Body of pancreas (tissue), 4 donors: ENCODE measurements around the gene MST1.

ENCODE experiments used
- POLR2A ChIP-seq, 3 donors: fragments of 450-650 bp; IDR thresholded peaks; one replicate each; pipeline ENCODE4 v1.6.1; 2016; ENCODE audit warnings: antibody characterized with exemption in 3 of 3, mild to moderate bottlenecking in 2 of 3
- TF ChIP-seq, protein P1 (sequence below), 7 experiments: fragments of 450-650 bp in 4 of 7; fragments of 200-600 bp in 3 of 7; sonication (generic) in 3 of 7; IDR thresholded peaks; one replicate each; pipeline ENCODE4 v1.5.1; 2016 to 2019; ENCODE audit warnings: antibody characterized with exemption in 7 of 7

DNA sequence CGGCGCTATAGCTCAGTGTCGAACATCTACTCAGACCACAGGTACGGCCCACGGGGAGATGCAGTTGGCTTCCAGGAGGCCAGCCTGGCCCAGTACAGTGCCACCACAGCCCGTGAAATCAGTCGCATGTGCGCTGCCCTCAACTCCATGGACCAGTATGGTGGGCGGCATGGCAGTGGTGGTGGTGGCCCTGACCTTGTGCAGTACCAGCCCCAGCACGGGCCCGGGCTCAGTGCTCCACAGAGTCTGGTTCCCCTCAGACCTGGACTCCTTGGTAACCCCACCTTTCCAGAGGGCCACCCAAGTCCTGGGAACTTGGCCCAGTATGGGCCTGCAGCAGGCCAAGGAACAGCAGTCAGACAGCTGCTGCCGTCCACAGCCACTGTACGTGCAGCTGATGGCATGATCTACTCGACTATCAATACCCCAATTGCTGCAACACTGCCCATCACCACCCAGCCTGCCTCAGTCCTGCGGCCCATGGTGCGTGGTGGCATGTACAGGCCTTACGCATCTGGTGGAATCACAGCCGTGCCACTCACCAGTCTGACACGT is 33.5 kb downstream of the MST1 start:
- TF ChIP-seq, protein P1, sequence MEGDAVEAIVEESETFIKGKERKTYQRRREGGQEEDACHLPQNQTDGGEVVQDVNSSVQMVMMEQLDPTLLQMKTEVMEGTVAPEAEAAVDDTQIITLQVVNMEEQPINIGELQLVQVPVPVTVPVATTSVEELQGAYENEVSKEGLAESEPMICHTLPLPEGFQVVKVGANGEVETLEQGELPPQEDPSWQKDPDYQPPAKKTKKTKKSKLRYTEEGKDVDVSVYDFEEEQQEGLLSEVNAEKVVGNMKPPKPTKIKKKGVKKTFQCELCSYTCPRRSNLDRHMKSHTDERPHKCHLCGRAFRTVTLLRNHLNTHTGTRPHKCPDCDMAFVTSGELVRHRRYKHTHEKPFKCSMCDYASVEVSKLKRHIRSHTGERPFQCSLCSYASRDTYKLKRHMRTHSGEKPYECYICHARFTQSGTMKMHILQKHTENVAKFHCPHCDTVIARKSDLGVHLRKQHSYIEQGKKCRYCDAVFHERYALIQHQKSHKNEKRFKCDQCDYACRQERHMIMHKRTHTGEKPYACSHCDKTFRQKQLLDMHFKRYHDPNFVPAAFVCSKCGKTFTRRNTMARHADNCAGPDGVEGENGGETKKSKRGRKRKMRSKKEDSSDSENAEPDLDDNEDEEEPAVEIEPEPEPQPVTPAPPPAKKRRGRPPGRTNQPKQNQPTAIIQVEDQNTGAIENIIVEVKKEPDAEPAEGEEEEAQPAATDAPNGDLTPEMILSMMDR (IDR thresholded peaks at IDR 0.05), result no peak
- TF ChIP-seq POLR2A (IDR thresholded peaks at IDR 0.05), result no peak
